Calu3 (cell line): Measurements from ENCODE around the gene ADCY1. TPM values are rescaled to one million over a fixed set of nuclear protein-coding genes. Genes with fewer than 3 reads are reported as not detected.

Experiments used
- BruUV-seq: library from RNA; stranded (reverse); fragments of 400-500 nt; replicated peaks from 2 replicates; lab custom pipeline; 2021; lab: Mats Ljungman, UMichigan
- CTCF ChIA-PET: fragments of 300-600 bp; sonication (Branson Sonifier 250); formaldehyde crosslinking; loops from one replicate; lab custom pipeline; 2022; ENCODE audit warnings: antibody characterized with exemption; lab: Charles Lee
- DNase-seq: peaks from one replicate; pipeline ENCODE4 v3.0.0; 2022
- H3K27ac Mint-ChIP-seq: one replicate; pipeline ENCODE4 v1.8.0; 2022; ENCODE audit warnings: mixed read lengths; ENCODE audit not compliant: unreplicated experiment
- H3K27me3 Mint-ChIP-seq: one replicate; pipeline ENCODE4 v1.8.0; 2022; ENCODE audit warnings: mixed read lengths; ENCODE audit not compliant: unreplicated experiment
- H3K36me3 Mint-ChIP-seq: one replicate; pipeline ENCODE4 v1.8.0; 2022; ENCODE audit warnings: mild to moderate bottlenecking, moderate library complexity, mixed read lengths; ENCODE audit not compliant: insufficient read depth, unreplicated experiment
- H3K4me1 Mint-ChIP-seq: one replicate; pipeline ENCODE4 v1.8.0; 2022; ENCODE audit warnings: mild to moderate bottlenecking, low read depth, mixed read lengths; ENCODE audit not compliant: unreplicated experiment
- H3K4me3 Mint-ChIP-seq: one replicate; pipeline ENCODE4 v1.8.0; 2022; ENCODE audit warnings: mild to moderate bottlenecking, low read depth, moderate library complexity, mixed read lengths; ENCODE audit not compliant: unreplicated experiment
- H3K9me3 Mint-ChIP-seq: one replicate; pipeline ENCODE4 v1.8.0; 2022; ENCODE audit warnings: low read depth, mixed read lengths; ENCODE audit not compliant: unreplicated experiment
- CTCF ChIP-seq: fragments of 200-600 bp; IDR thresholded peaks from one replicate; pipeline ENCODE4 v1.8.0; 2022; ENCODE audit warnings: antibody characterized with exemption; ENCODE audit not compliant: unreplicated experiment
- intact Hi-C: fragments of 100-400 bp; cut with micrococcal nuclease; formaldehyde crosslinking; loops from one replicate; pipeline ENCODE4 v1.10.0; 2022; ENCODE audit not compliant: unreplicated experiment
- total RNA-seq: library from RNA; stranded (reverse); gene quantifications from 2 replicates; pipeline ENCODE4 v1.2.3, GENCODE V29; 2022

Gene ADCY1
- total RNA-seq, 1 experiment from 2014 or later, result 8.8 TPM

- intact Hi-C loops, result no loop called here
- Mint-ChIP-seq H3K4me1 (no peaks in the 10 kb centered on the region), H3K4me3 (no peak overlapping the region), H3K27ac (no peak overlapping the region), H3K27me3 (no peaks in the 10 kb centered on the region), H3K36me3 (no peaks in the 10 kb centered on the region), H3K9me3 (peaks cover 2% of the 10 kb centered on the region)
- CTCF ChIA-PET, result no interaction called here
- BruUV-seq, result no TSS peak
- no peak for DNase-seq
- no peak for TF ChIP-seq CTCF
Observed at GRCh38 chr7:45609180-45609579, 35.0 kb downstream of the ADCY1 start.

GRCh38 chr7:45610019-45610418 is 35.9 kb downstream of the ADCY1 start:
- DNase-seq, result no peak
- Mint-ChIP-seq H3K4me1 (no peaks in the 10 kb centered on the region), H3K9me3 (peaks cover 2% of the 10 kb centered on the region), H3K4me3 (no peak overlapping the region), H3K27ac (no peak overlapping the region), H3K36me3 (no peaks in the 10 kb centered on the region), H3K27me3 (no peaks in the 10 kb centered on the region)
- TF ChIP-seq CTCF, result no peak
- BruUV-seq, result no TSS peak
- CTCF ChIA-PET, result no interaction called here
- intact Hi-C loops, result no loop called here

- Mint-ChIP-seq H3K4me1 (no peaks in the 10 kb centered on the region), H3K36me3 (no peaks in the 10 kb centered on the region), H3K4me3 (no peak overlapping the region), H3K9me3 (peaks cover 7% of the 10 kb centered on the region), H3K27ac (no peak overlapping the region), H3K27me3 (no peaks in the 10 kb centered on the region)
- BruUV-seq, result no TSS peak
- CTCF ChIA-PET, result no interaction called here
- no peak for DNase-seq
- no peak for TF ChIP-seq CTCF
- intact Hi-C loops, result no loop called here
Observed at GRCh38 chr7:45610660-45611299, 36.6 kb downstream of the ADCY1 start.

GRCh38 chr7:45617166-45617565 is 43.0 kb downstream of the ADCY1 start:
- peaks cover 16% of the 10 kb centered on the region for H3K9me3 Mint-ChIP-seq
- BruUV-seq, result no TSS peak
- no peak for TF ChIP-seq CTCF
- intact Hi-C loops, result no loop called here
- CTCF ChIA-PET, result interaction anchor here (1.1 kb wide), 1 partner anchor 41 kb away, joined by 3 read pairs; no protein-coding TSS in a partner anchor
- DNase-seq, result no peak
- H3K4me3 Mint-ChIP-seq, result no peak overlapping the region
- H3K27me3 Mint-ChIP-seq, result no peaks in the 10 kb centered on the region
- H3K4me1 Mint-ChIP-seq, result no peaks in the 10 kb centered on the region
- H3K36me3 Mint-ChIP-seq, result no peaks in the 10 kb centered on the region
- no peak overlapping the region for H3K27ac Mint-ChIP-seq
